GM12873 (cell line): ENCODE results near the gene PLXNB3.

Source experiments
- CTCF ChIP-seq: IDR thresholded peaks from 2 replicates; pipeline ENCODE4 v1.5.1; 2012; ENCODE audit warnings: low read depth, mild to moderate bottlenecking, moderate library complexity, low read length, control low read depth; ENCODE audit not compliant: insufficient read depth; ENCODE audit errors: missing control alignments

Gene PLXNB3

GRCh38 chrX:153783378-153784013 is 19.4 kb downstream of the PLXNB3 start:
- TF ChIP-seq CTCF, result no peak

- TF ChIP-seq CTCF, result no peak
Measured at GRCh38 chrX:153784325-153784967, 20.4 kb downstream of the PLXNB3 start.

- TF ChIP-seq CTCF, result no peak
Measured at GRCh38 chrX:153786669-153787068, 22.6 kb downstream of the PLXNB3 start.

- no peak for TF ChIP-seq CTCF
Measured at GRCh38 chrX:153789654-153790053, 25.6 kb downstream of the PLXNB3 start.

- no peak for TF ChIP-seq CTCF
Measured at GRCh38 chrX:153791104-153791852, 27.2 kb downstream of the PLXNB3 start.

- TF ChIP-seq CTCF, result no peak
Measured at GRCh38 chrX:153792368-153792767, 28.3 kb downstream of the PLXNB3 start.

- no peak for TF ChIP-seq CTCF
Measured at GRCh38 chrX:153793291-153793690, 29.2 kb downstream of the PLXNB3 start.
